PC-3 (cell line): ENCODE results near the gene ZC3H4. TPM values are rescaled to one million over a fixed set of nuclear protein-coding genes. Genes with fewer than 3 reads are reported as not detected.
"Not testable (repeated sequence)": the region's sequence is repeated elsewhere in the genome, so short reads cannot be mapped to it uniquely, and the experiment has no call there.

Experiments used
- ATAC-seq: fragments of 200-7000 bp; cut with Tn5 transposase; 2 replicates; pipeline ENCODE4 v1.9.1; 2020; ENCODE audit warnings: mild to moderate bottlenecking, moderate library complexity
- BruUV-seq: library from RNA; stranded (reverse); fragments of 400-500 nt; replicated peaks from 2 replicates; lab custom pipeline; 2021; lab: Mats Ljungman, UMichigan
- CTCF ChIA-PET: fragments of 300-600 bp; sonication (Branson Sonifier 250); formaldehyde crosslinking; loops from one replicate; lab custom pipeline; 2022; ENCODE audit warnings: antibody characterized with exemption; lab: Charles Lee
- POLR2A ChIA-PET: fragments of 300-600 bp; sonication (Branson Sonifier 250); formaldehyde crosslinking; loops from one replicate; lab custom pipeline; 2022; ENCODE audit warnings: antibody characterized with exemption; ENCODE audit not compliant: unreplicated experiment; lab: Charles Lee
- DNase-seq: peaks from one replicate; pipeline ENCODE4 v3.0.0-alpha.2; 2015
- H2AFZ ChIP-seq: fragments of 300-600 bp; sonication (generic); 2 replicates; pipeline ENCODE4 v1.6.0; 2016; ENCODE audit warnings: antibody characterized with exemption, low read length
- H3F3A ChIP-seq: fragments of 300-600 bp; sonication (generic); one replicate; pipeline ENCODE4 v1.6.0; 2017; ENCODE audit warnings: antibody characterized with exemption, low read length, control low read depth, mild to moderate bottlenecking; ENCODE audit not compliant: unreplicated experiment
- H3K27ac ChIP-seq: fragments of 300-600 bp; sonication (generic); 2 replicates; pipeline ENCODE4 v1.5.1; 2016; ENCODE audit warnings: mild to moderate bottlenecking, low read length
- H3K27me3 ChIP-seq: fragments of 300-600 bp; sonication (generic); 2 replicates; pipeline ENCODE4 v1.6.1; 2016; ENCODE audit warnings: low read length, mixed read lengths
- H3K36me3 ChIP-seq: fragments of 300-600 bp; sonication (generic); 2 replicates; pipeline ENCODE4 v1.6.1; 2016; ENCODE audit warnings: low read depth, mixed run types, low read length, mixed read lengths
- H3K4me1 ChIP-seq: fragments of 300-600 bp; sonication (generic); 2 replicates; pipeline ENCODE4 v1.5.1; 2016; ENCODE audit warnings: low read length; ENCODE audit not compliant: insufficient read depth
- H3K4me2 ChIP-seq: fragments of 300-600 bp; sonication (generic); 2 replicates; pipeline ENCODE4 v1.6.0; 2016; ENCODE audit warnings: low read length
- H3K4me3 ChIP-seq: fragments of 300-600 bp; sonication (generic); 2 replicates; pipeline ENCODE4 v1.5.1; 2016; ENCODE audit warnings: mild to moderate bottlenecking, low read length, mixed read lengths
- H3K79me2 ChIP-seq: fragments of 300-600 bp; sonication (generic); 2 replicates; pipeline ENCODE4 v1.6.1; 2017; ENCODE audit warnings: low read length, mixed read lengths
- H3K9ac ChIP-seq: fragments of 300-600 bp; sonication (generic); 2 replicates; pipeline ENCODE4 v1.6.0; 2016; ENCODE audit warnings: mild to moderate bottlenecking, low read length
- H3K9me2 ChIP-seq: fragments of 300-600 bp; sonication (generic); replicated peaks from 2 replicates; pipeline ENCODE4 v1.6.1; 2016; ENCODE audit warnings: mixed run types, low read length, mixed read lengths
- H3K9me3 ChIP-seq: fragments of 300-600 bp; sonication (generic); 2 replicates; pipeline ENCODE4 v1.6.1; 2016; ENCODE audit warnings: low read length, mixed read lengths
- H4K20me1 ChIP-seq: fragments of 300-600 bp; sonication (generic); 2 replicates; pipeline ENCODE4 v1.6.1; 2016; ENCODE audit warnings: low read length, mixed read lengths
- CTCF ChIP-seq: fragments of 300-600 bp; sonication (generic); conservative IDR thresholded peaks from 2 replicates; pipeline ENCODE4 v1.5.1; 2017; ENCODE audit warnings: antibody characterized with exemption, low read depth, mild to moderate bottlenecking, low read length
- EZH2 ChIP-seq: fragments of 300-600 bp; sonication (generic); IDR thresholded peaks from one replicate; pipeline ENCODE4 v1.6.1; 2017; ENCODE audit warnings: antibody characterized with exemption, mild to moderate bottlenecking, low read length; ENCODE audit not compliant: unreplicated experiment
- EZH2phosphoT487 ChIP-seq: fragments of 300-600 bp; sonication (generic); IDR thresholded peaks from 2 replicates; pipeline ENCODE4 v1.6.1; 2018; ENCODE audit warnings: mild to moderate bottlenecking, antibody characterized with exemption, low read length, borderline replicate concordance
- intact Hi-C: fragments of 100-400 bp; cut with micrococcal nuclease; formaldehyde crosslinking; loops from 2 replicates; pipeline ENCODE4 v1.9.0; 2023
- total RNA-seq: library from RNA; depleted of rRNA; stranded (reverse); fragments of >200 nt; gene quantifications from 2 replicates; pipeline ENCODE4 v1.2.3, GENCODE V29; 2014

The ZC3H4 gene
- total RNA-seq, 1 experiment from 2014 or later: 13.4 TPM

- ChIA-PET POLR2A (no interaction called here), CTCF (interaction anchor here (0.9 kb wide), 1 partner anchor 69 kb away, joined by 5 read pairs; no protein-coding TSS in a partner anchor)
- no TSS peak for BruUV-seq
- no peak overlapping the region for H3K4me3 ChIP-seq
- H3K36me3 ChIP-seq: peaks cover 11% of the 10 kb centered on the region
- no peak overlapping the region for H3K27ac ChIP-seq
- H3F3A ChIP-seq: no peaks in the 10 kb centered on the region
- ATAC-seq: no peak
- H3K79me2 ChIP-seq: peaks cover 87% of the 10 kb centered on the region
- no peak for TF ChIP-seq EZH2phosphoT487
- TF ChIP-seq EZH2: no peak
- no peak for TF ChIP-seq CTCF
- intact Hi-C loops: no loop called here
- H3K27me3 ChIP-seq: no peaks in the 10 kb centered on the region
- 0 out of 2 replicates have a peak, but pooled peaks cover 6% of the 10 kb centered on the region for H4K20me1 ChIP-seq
- H3K9ac ChIP-seq: no peak overlapping the region
- no peaks in the 10 kb centered on the region for H3K9me3 ChIP-seq
- DNase-seq: no peak
- H2AFZ ChIP-seq: no peak overlapping the region
- H3K9me2 ChIP-seq: no peaks in the 10 kb centered on the region
- peaks cover 3% of the 10 kb centered on the region; the same call in 1 of the 2 replicates for H3K4me1 ChIP-seq
- H3K4me2 ChIP-seq: no peak overlapping the region
Measured at GRCh38 chr19:47141695-47142094, 28.1 kb upstream of the ZC3H4 start.

GRCh38 chr19:47141252-47141651, 27.7 kb upstream of the ZC3H4 start:
- H3K4me3 ChIP-seq, POLR2A ChIA-PET, H3K36me3 ChIP-seq, intact Hi-C loops, H3K4me1 ChIP-seq, H3K27me3 ChIP-seq, H3K9ac ChIP-seq, H3F3A ChIP-seq, H2AFZ ChIP-seq, H3K9me2 ChIP-seq, H3K9me3 ChIP-seq, BruUV-seq, H4K20me1 ChIP-seq, H3K27ac ChIP-seq, H3K4me2 ChIP-seq: not testable (repeated sequence)
- peaks cover 87% of the 10 kb centered on the region for H3K79me2 ChIP-seq
- ATAC-seq (peak; percentile 63), DNase-seq (peak; percentile 20)
- CTCF ChIA-PET: interaction anchor here (0.9 kb wide), 1 partner anchor 69 kb away, joined by 5 read pairs; no protein-coding TSS in a partner anchor

GRCh38 chr19:47135156-47135555, 21.6 kb upstream of the ZC3H4 start:
- peaks cover 25% of the 10 kb centered on the region for H4K20me1 ChIP-seq
- no TSS peak for BruUV-seq
- no peak overlapping the region for H3K9ac ChIP-seq
- H3K9me2 ChIP-seq: no peaks in the 10 kb centered on the region
- no peaks in the 10 kb centered on the region for H3F3A ChIP-seq
- ATAC-seq (no peak), DNase-seq (no peak)
- H3K4me3 ChIP-seq: no peak overlapping the region; the same call in 1 of the 2 replicates
- no peaks in the 10 kb centered on the region for H3K9me3 ChIP-seq
- peaks cover 95% of the 10 kb centered on the region for H3K79me2 ChIP-seq
- peaks cover 34% of the 10 kb centered on the region for H3K4me1 ChIP-seq
- H3K27me3 ChIP-seq: no peaks in the 10 kb centered on the region
- no peak overlapping the region for H2AFZ ChIP-seq
- ChIA-PET CTCF (no interaction called here), POLR2A (no interaction called here)
- H3K36me3 ChIP-seq: no peaks in the 10 kb centered on the region; the same call in 1 of the 2 replicates
- intact Hi-C loops: no loop called here
- TF ChIP-seq CTCF (no peak), EZH2phosphoT487 (no peak), EZH2 (no peak)
- H3K27ac ChIP-seq: no peak overlapping the region
- peak overlapping the region; percentile 74 for H3K4me2 ChIP-seq
